A172 (cell line): ENCODE results near the gene RAB31. TPM values are rescaled to one million over a fixed set of nuclear protein-coding genes. Genes with fewer than 3 reads are reported as not detected.

Experiments used
- DNase-seq: peaks from one replicate; pipeline ENCODE4 v3.0.0-alpha.2; 2015; ENCODE audit warnings: low spot score
- total RNA-seq: library from RNA; depleted of rRNA; stranded (reverse); fragments of >200 nt; shearing (Covaris generic); gene quantifications from 2 replicates; pipeline ENCODE4 v1.2.3, GENCODE V29; 2014

The RAB31 gene
- total RNA-seq, 1 experiment from 2014 or later, result 27.9 TPM

- DNase-seq, result no peak
Observed at GRCh38 chr18:9817725-9818422, 109.8 kb downstream of the RAB31 start.

- DNase-seq, result no peak
Observed at GRCh38 chr18:9818423-9818734, 110.3 kb downstream of the RAB31 start.

GRCh38 chr18:9820127-9820526, 112.0 kb downstream of the RAB31 start:
- DNase-seq, result no peak

GRCh38 chr18:9820719-9821118, 112.6 kb downstream of the RAB31 start:
- no peak for DNase-seq

GRCh38 chr18:9822587-9823185, 114.6 kb downstream of the RAB31 start:
- DNase-seq, result no peak

- DNase-seq, result peak; percentile 34
Observed at GRCh38 chr18:9823805-9824473, 115.8 kb downstream of the RAB31 start.

- DNase-seq, result no peak
Observed at GRCh38 chr18:9824474-9824832, 116.4 kb downstream of the RAB31 start.

GRCh38 chr18:9824952-9825371, 116.9 kb downstream of the RAB31 start:
- no peak for DNase-seq

GRCh38 chr18:9825571-9826073, 117.5 kb downstream of the RAB31 start:
- DNase-seq, result peak; percentile 90

GRCh38 chr18:9826685-9827084, 118.6 kb downstream of the RAB31 start:
- DNase-seq, result no peak

GRCh38 chr18:9827211-9827792, 119.2 kb downstream of the RAB31 start:
- DNase-seq, result no peak

GRCh38 chr18:9827793-9828505, 119.8 kb downstream of the RAB31 start:
- DNase-seq, result peak; percentile 98

- no peak for DNase-seq
Observed at GRCh38 chr18:9828506-9829396, 120.7 kb downstream of the RAB31 start.

GRCh38 chr18:9829397-9829712, 121.3 kb downstream of the RAB31 start:
- no peak for DNase-seq

- no peak for DNase-seq
Observed at GRCh38 chr18:9831036-9831722, 123.1 kb downstream of the RAB31 start.

- DNase-seq, result no peak
Observed at GRCh38 chr18:9831723-9832199, 123.7 kb downstream of the RAB31 start.

- DNase-seq, result no peak
Observed at GRCh38 chr18:9832871-9833270, 124.8 kb downstream of the RAB31 start.

- no peak for DNase-seq
Observed at GRCh38 chr18:9834551-9834950, 126.5 kb downstream of the RAB31 start.

GRCh38 chr18:9835113-9835755, 127.1 kb downstream of the RAB31 start:
- no peak for DNase-seq

- DNase-seq, result no peak
Observed at GRCh38 chr18:9835825-9836224, 127.7 kb downstream of the RAB31 start.
